Hindlimb muscle (tissue), 1 donor: Measurements from ENCODE around the gene HES7. TPM values are rescaled to one million over a fixed set of nuclear protein-coding genes. Genes with fewer than 3 reads are reported as not detected.

Experiments used
- DNase-seq: peaks from one replicate; pipeline ENCODE4 v3.0.0-alpha.2; 2013
- polyA plus RNA-seq: library from polyadenylated mRNA; unstranded; fragments of 120-200 nt; gene quantifications from one replicate; pipeline ENCODE4 v1.2.1, GENCODE V29; 2013; ENCODE audit not compliant: insufficient read length

HES7 gene
- polyA plus RNA-seq, 1 donor = 0.21 TPM

GRCh38 chr17:8155231-8155995 lies 31.5 kb upstream of the HES7 start:
- DNase-seq = no peak

GRCh38 chr17:8154608-8155155 lies 30.8 kb upstream of the HES7 start:
- DNase-seq = peak; percentile 69

- peak; percentile 99 for DNase-seq
These were observed 30.2 kb upstream of the HES7 start for GRCh38 chr17:8153957-8154607.

GRCh38 chr17:8153525-8153956 lies 29.6 kb upstream of the HES7 start:
- DNase-seq = peak; percentile 91

DNA sequence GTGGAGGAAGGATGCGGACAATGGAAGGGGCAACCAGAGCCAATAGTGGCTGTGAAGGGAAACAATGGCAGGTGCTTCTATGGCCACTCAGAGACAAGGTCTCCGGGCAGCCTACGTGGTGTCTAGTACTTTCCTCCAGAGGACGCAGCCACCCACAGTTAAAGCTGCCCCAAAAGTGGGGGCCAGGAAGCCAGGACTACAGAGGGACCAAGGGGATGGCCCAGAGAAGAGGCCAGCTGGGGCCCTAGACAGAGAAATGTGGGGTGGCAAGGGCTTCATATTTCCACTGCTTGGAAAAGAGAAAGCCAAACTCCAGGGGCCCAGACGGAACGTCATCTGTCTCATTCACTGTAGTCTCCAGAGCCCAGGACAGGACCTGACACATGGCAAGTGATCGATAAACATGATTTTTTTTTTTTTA lies 29.1 kb upstream of the HES7 start:
- no peak for DNase-seq

DNA sequence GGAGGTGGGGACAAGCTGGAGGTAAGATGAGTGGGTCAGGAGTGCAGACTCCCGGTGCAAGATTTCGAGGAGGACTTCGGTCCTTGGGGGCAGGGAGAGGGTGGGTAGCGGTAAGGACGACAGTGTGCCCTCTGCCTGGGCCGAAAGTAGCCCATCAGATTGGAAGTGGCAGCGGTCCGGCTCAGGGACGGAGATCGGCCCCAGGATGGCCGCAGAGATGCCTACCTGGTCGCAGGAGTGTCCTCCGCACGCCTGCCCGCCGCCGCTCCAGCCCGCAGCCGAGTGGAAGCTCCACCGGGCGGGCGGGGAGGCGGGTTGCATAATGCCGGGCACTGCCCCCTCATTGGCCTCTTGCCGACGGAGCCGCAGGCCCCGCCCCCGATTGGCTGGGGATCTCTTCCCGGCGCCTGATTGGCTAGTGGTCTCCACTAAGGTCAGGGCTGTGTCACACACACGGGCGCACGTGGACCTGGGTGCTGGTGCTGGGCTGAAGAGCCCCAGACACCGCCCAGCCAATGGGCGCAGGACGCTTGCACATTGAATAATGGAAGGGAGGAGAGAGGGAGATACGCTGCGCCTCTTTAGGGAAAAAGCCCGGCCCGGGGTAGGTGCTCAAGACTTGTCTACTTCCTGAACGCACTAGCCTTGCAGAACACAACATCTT lies 28.3 kb upstream of the HES7 start, which contains the start of gene PER1:
TSS of gene PER1 (minus strand) at position 293 of the 664 bp plus-strand sequence. CDS start 1,698 bp downstream, outside the sequence.
- DNase-seq = peak; percentile 87

- peak; percentile 89 for DNase-seq
These were observed 27.8 kb upstream of the HES7 start for GRCh38 chr17:8151641-8152111.

GRCh38 chr17:8151120-8151640 lies 27.3 kb upstream of the HES7 start:
- peak; percentile 97 for DNase-seq

DNA sequence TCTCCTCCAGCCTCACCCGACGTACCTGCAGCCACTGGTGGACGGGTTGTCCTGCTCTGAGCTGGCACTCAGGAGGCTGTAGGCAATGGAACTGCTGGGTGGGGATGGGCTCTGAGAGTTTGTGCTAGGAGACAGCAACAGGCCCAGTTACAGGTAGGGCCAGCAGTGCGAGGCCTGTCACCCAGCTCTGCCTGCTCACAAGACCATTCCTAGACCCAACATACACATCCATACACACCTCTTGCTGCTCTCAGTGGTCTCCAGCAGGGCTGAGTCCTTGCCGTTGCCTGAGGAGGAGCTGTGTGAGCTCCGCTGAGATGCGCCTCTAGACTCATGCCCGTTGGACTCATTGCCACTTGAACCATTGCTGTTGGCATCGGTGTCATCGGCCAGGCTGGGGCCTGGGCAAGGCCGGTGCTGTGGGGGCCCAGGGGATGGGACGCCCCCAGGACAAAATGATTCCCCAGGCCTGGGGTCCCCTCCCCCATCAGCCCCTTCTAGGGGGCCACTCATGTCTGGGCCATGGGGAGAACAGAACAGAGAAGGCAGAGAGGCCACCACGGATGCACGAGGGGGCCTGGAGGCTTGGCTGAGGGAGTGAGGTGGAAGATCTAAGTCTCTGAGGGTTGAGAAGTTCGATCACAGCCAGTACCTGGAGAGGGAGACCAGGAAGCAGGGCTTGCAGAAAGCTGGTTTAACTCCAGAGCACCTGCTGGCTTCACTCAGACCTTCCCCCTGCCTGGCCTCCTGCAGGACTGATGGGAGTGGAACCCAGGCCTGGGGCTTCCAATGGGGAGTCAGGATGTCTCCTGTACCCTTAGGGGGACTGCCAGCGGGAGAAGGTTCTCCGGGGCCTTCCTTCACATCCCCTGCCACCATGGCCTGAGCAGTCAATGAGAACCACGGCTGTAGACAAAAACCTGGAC lies 26.6 kb upstream of the HES7 start:
- no peak for DNase-seq

DNA sequence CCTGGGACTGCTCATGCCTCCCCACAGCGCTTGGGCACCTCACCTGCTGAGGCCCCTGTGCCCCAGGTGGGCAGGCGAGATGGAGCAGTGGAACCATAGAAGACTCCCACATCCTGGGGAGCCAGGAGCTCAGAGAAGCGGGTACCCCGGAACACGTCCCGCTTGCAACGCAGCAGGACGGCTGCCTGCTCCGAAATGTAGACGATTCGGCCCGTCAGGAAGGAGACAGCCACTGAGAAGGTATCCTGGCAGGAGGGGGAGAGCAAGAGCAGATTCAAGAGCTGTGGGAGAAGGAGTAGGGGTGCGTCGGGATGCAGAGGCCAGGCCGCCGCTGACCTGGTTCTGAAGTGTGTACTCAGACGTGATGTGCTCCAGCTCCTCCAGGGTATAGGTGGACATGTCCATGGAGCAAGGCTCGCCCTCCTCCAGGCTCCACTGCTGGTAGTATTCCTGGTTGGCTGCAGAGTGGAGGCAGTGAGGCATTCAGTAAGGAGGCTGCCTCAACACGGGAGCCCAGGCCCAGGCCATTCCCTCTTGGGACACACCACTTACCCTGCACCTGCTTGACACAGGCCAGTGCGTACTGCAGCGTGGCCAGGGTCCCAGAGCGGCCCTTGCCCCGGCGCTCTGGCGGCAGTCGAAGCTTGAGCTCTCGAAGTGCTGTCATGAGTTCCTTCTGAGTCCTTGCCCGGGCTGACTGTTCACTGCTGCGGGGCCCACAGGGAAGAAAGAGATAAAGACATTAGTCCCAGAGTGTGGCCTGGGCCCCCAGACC lies 25.7 kb upstream of the HES7 start:
- no peak for DNase-seq

- DNase-seq = no peak
These were observed 24.7 kb upstream of the HES7 start for GRCh38 chr17:8148560-8148959.

GRCh38 chr17:8147805-8148404 lies 24.0 kb upstream of the HES7 start:
- no peak for DNase-seq

GRCh38 chr17:8147141-8147804 lies 23.4 kb upstream of the HES7 start:
- DNase-seq = no peak

- no peak for DNase-seq
These were observed 22.7 kb upstream of the HES7 start for GRCh38 chr17:8146381-8147140.

DNA sequence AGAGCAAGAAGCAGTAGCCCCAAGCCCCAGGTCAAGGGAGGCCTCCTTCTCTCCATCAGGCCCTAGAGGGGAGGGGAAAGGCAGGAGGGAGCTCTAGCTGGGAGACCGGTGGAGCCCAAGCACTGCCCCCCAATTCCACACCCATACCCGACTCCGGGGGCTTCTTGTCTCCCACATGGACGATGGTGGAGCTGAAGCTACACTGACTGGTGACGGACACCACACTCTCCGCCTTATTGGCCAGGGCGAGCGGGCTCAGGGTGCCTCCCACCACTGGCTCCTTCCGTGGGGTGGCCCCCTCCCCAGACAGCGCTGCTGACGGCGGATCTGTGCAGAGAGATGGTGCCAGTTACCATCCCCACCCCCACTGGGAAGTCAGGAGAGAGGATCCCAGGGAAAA lies 21.9 kb upstream of the HES7 start:
- DNase-seq = no peak

GRCh38 chr17:8144401-8145231 lies 20.7 kb upstream of the HES7 start:
- DNase-seq = no peak

DNA sequence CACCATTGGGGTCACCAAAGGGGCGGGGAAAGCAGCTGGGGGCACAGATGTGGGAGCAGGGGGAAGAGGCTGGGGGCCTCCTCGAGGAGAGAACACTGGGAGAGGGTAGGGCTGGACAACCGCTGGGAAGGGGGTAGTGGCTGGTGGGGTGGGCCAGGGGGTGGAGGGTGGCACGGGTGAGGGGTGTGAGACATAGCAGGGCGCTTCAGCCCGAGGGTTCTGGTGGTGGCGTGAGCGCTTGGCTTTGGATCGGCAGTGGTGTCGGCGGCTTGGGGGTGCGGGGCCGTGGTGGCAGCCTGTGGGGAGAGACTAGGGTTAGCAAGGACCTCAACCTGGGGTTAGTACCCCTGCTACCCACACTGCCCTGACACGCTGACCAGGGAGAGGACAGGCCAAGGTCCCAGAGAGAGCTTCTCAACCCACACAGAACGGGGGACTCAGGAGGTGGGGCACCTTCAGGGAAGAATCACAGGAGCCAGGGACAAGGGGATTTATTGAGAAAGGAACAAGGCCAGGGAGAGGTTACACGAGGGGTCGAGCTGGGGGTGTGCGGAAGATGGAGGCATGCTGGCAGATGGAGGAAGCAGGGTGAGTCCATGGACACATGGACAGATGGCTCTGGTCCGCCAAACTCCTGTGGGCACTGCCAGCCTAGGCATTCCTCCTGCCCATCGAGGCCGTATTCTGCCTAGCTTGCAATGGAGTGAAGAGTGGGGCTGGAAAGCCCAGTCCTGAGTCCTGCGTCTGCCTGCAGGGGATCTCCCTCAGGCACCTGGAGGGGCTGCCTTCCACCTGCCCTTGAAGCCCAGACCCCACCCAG lies 19.9 kb upstream of the HES7 start:
- no peak for DNase-seq
